DND-41 (cell line): ENCODE data around the gene FAM241B.

Source experiments
- ATAC-seq: fragments of 200-7000 bp; cut with Tn5 transposase; 3 replicates; pipeline ENCODE4 v1.9.1; 2021; ENCODE audit warnings: low read depth; ENCODE audit not compliant: insufficient read depth
- DNase-seq: peaks from one replicate; pipeline ENCODE4 v3.0.0-alpha.2; 2020
- H2AFZ ChIP-seq: 2 replicates; pipeline ENCODE4 v1.6.0; 2012; ENCODE audit warnings: low read depth, low read length
- H3K27ac ChIP-seq: 2 replicates; pipeline ENCODE4 v1.5.1; 2012; ENCODE audit warnings: low read length, inconsistent platforms
- H3K27me3 ChIP-seq: fragments of 200-600 bp; sonication (generic); 2 replicates; pipeline ENCODE4 v1.6.0; 2012; ENCODE audit warnings: low read length, mild to moderate bottlenecking, inconsistent platforms; ENCODE audit not compliant: insufficient read depth, poor library complexity
- H3K36me3 ChIP-seq: 2 replicates; pipeline ENCODE4 v1.5.1; 2012; ENCODE audit warnings: low read length, inconsistent platforms; ENCODE audit not compliant: insufficient read depth
- H3K4me1 ChIP-seq: 2 replicates; pipeline ENCODE4 v1.5.1; 2012; ENCODE audit warnings: mild to moderate bottlenecking, low read length; ENCODE audit not compliant: insufficient read depth
- H3K4me2 ChIP-seq: 2 replicates; pipeline ENCODE4 v1.6.0; 2012; ENCODE audit warnings: mild to moderate bottlenecking, moderate library complexity, low read length, inconsistent platforms; ENCODE audit not compliant: insufficient read depth
- H3K4me3 ChIP-seq, 2 experiments: fragments of 200-600 bp in 1 of 2; shearing (Covaris generic) in 1 of 2; 2 replicates each; pipeline ENCODE4 v1.5.1; 2012 to 2016; ENCODE audit warnings: inconsistent platforms in 2 of 2, low read length in 2 of 2, mild to moderate bottlenecking in 2 of 2, low read depth in 1 of 2, moderate library complexity in 1 of 2
- H3K79me2 ChIP-seq: 2 replicates; pipeline ENCODE4 v1.6.0; 2012; ENCODE audit warnings: low read length, inconsistent platforms; ENCODE audit not compliant: insufficient read depth
- H3K9ac ChIP-seq: 2 replicates; pipeline ENCODE4 v1.6.0; 2012; ENCODE audit warnings: low read depth, mild to moderate bottlenecking, inconsistent platforms, low read length, moderate library complexity
- H3K9me3 ChIP-seq: 2 replicates; pipeline ENCODE4 v1.5.1; 2012; ENCODE audit warnings: low read length, moderate library complexity, mild to moderate bottlenecking, inconsistent platforms; ENCODE audit not compliant: insufficient read depth, severe bottlenecking
- H4K20me1 ChIP-seq: 2 replicates; pipeline ENCODE4 v1.6.0; 2012; ENCODE audit warnings: low read length; ENCODE audit not compliant: insufficient read depth
- CTCF ChIP-seq: IDR thresholded peaks from 2 replicates; pipeline ENCODE4 v1.5.1; 2012; ENCODE audit warnings: borderline replicate concordance, low read length, moderate library complexity, mild to moderate bottlenecking; ENCODE audit not compliant: poor library complexity, severe bottlenecking; ENCODE audit errors: extremely low read depth
- EZH2 ChIP-seq: IDR thresholded peaks from 3 replicates; pipeline ENCODE4 v1.6.1; 2012; ENCODE audit warnings: borderline replicate concordance, low read depth, mild to moderate bottlenecking, moderate library complexity, low read length, inconsistent platforms; ENCODE audit not compliant: severe bottlenecking

FAM241B gene

GRCh38 chr10:69653561-69653960 lies 23.5 kb downstream of the FAM241B start:
- Histone ChIP-seq H3K4me2 (no peak overlapping the region), H3K27ac (no peak overlapping the region), H3K27me3 (peaks cover 5% of the 10 kb centered on the region), H3K4me1 (no peaks in the 10 kb centered on the region), H3K36me3 (no peaks in the 10 kb centered on the region), H3K9me3 (peaks cover 5% of the 10 kb centered on the region), H4K20me1 (no peaks in the 10 kb centered on the region), H2AFZ (no peak overlapping the region), H3K9ac (no peak overlapping the region), H3K79me2 (no peaks in the 10 kb centered on the region), H3K4me3 (no peak overlapping the region)
- ATAC-seq, result no peak
- no peak for DNase-seq
- TF ChIP-seq EZH2 (no peak), CTCF (no peak)

GRCh38 chr10:69655124-69655867 lies 25.2 kb downstream of the FAM241B start:
- H3K4me2 ChIP-seq, result no peak overlapping the region
- H3K27ac ChIP-seq, result no peak overlapping the region
- DNase-seq (no peak), ATAC-seq (no peak)
- H4K20me1 ChIP-seq, result peaks cover 4% of the 10 kb centered on the region; the same call in 1 of the 2 replicates
- H2AFZ ChIP-seq, result no peak overlapping the region
- peaks cover 5% of the 10 kb centered on the region for H3K9me3 ChIP-seq
- H3K79me2 ChIP-seq, result no peaks in the 10 kb centered on the region
- peaks cover 10% of the 10 kb centered on the region for H3K27me3 ChIP-seq
- no peaks in the 10 kb centered on the region for H3K4me1 ChIP-seq
- TF ChIP-seq CTCF (no peak), EZH2 (no peak)
- no peak overlapping the region for H3K9ac ChIP-seq
- no peaks in the 10 kb centered on the region for H3K36me3 ChIP-seq
- no peak overlapping the region for H3K4me3 ChIP-seq

- Histone ChIP-seq H4K20me1 (peaks cover 5% of the 10 kb centered on the region; the same call in 1 of the 2 replicates), H3K4me3 (no peak overlapping the region), H3K36me3 (no peaks in the 10 kb centered on the region), H3K27ac (no peak overlapping the region), H3K27me3 (peaks cover 10% of the 10 kb centered on the region), H2AFZ (no peak overlapping the region), H3K4me1 (no peaks in the 10 kb centered on the region), H3K4me2 (no peak overlapping the region), H3K79me2 (no peaks in the 10 kb centered on the region), H3K9ac (no peak overlapping the region), H3K9me3 (peaks cover 5% of the 10 kb centered on the region)
- TF ChIP-seq EZH2 (no peak), CTCF (no peak)
- DNase-seq, result no peak
- no peak for ATAC-seq
These were observed 26.0 kb downstream of the FAM241B start for GRCh38 chr10:69655868-69656555.
